ENCODE data around the gene S100Z. TPM values are rescaled to one million over a fixed set of nuclear protein-coding genes. Genes with fewer than 3 reads are reported as not detected.
"Not testable (repeated sequence)": the region's sequence is repeated elsewhere in the genome, so short reads cannot be mapped to it uniquely, and the experiment has no call there.

S100Z gene
- total RNA-seq, 1 donor from 2014 or later = not detected

GRCh38 chr5:76943006-76943405 is 93.2 kb downstream of the S100Z start:
- no peak overlapping the region for H3K4me3 Mint-ChIP-seq
- no peaks in the 10 kb centered on the region for H3K4me1 Mint-ChIP-seq
- H3K4me1 ChIP-seq = no peaks in the 10 kb centered on the region
- no peak overlapping the region for H3K4me2 ChIP-seq
- no peaks in the 10 kb centered on the region for H3K27me3 ChIP-seq
- H3K79me2 ChIP-seq (ENCODE audit: low read depth) = no peaks in the 10 kb centered on the region
- H3K9me3 ChIP-seq (ENCODE audit: low read depth) = no peaks in the 10 kb centered on the region
- no peak overlapping the region for H3K27ac Mint-ChIP-seq
- H4K20me1 ChIP-seq (ENCODE audit: low read depth) = no peaks in the 10 kb centered on the region
- no peaks in the 10 kb centered on the region for H3F3A ChIP-seq (ENCODE audit: low read depth)
- H3K36me3 Mint-ChIP-seq = no peaks in the 10 kb centered on the region
- H3K9ac ChIP-seq = no peak overlapping the region
- no peaks in the 10 kb centered on the region for H3K36me3 ChIP-seq
- no peak for TF ChIP-seq CTCF (IDR thresholded peaks at IDR 0.05)
- no peak for TF ChIP-seq EZH2 (IDR thresholded peaks at IDR 0.05)
- TF ChIP-seq EZH2phosphoT487 (IDR thresholded peaks at IDR 0.05) = no peak
- no peak for DNase-seq (ENCODE audit: low spot score)
- H3K9me3 Mint-ChIP-seq = no peaks in the 10 kb centered on the region
- no peak overlapping the region for H3K27ac ChIP-seq
- H3K4me3 ChIP-seq = no peak overlapping the region
- no peak overlapping the region for H2AFZ ChIP-seq (replicated peaks)
- H3K27me3 Mint-ChIP-seq (ENCODE audit: insufficient read depth, low read depth) = peaks cover 9% of the 10 kb centered on the region

- Histone ChIP-seq H2AFZ (replicated peaks) (no peak overlapping the region), H3K4me1 (no peaks in the 10 kb centered on the region), H3K9me3 (ENCODE audit: low read depth) (no peaks in the 10 kb centered on the region), H3F3A (ENCODE audit: low read depth) (no peaks in the 10 kb centered on the region), H3K79me2 (ENCODE audit: low read depth) (no peaks in the 10 kb centered on the region), H3K36me3 (no peaks in the 10 kb centered on the region), H3K4me3 (no peak overlapping the region), H3K9ac (no peak overlapping the region), H3K27me3 (no peaks in the 10 kb centered on the region), H3K27ac (no peak overlapping the region), H3K4me2 (no peak overlapping the region), H4K20me1 (ENCODE audit: low read depth) (no peaks in the 10 kb centered on the region)
- Mint-ChIP-seq H3K4me3 (no peak overlapping the region), H3K27ac (no peak overlapping the region), H3K4me1 (no peaks in the 10 kb centered on the region), H3K9me3 (no peaks in the 10 kb centered on the region), H3K36me3 (no peaks in the 10 kb centered on the region), H3K27me3 (ENCODE audit: insufficient read depth, low read depth) (peaks cover 9% of the 10 kb centered on the region)
- no peak for TF ChIP-seq CTCF (IDR thresholded peaks at IDR 0.05)
- no peak for TF ChIP-seq EZH2phosphoT487 (IDR thresholded peaks at IDR 0.05)
- TF ChIP-seq EZH2 (IDR thresholded peaks at IDR 0.05) = no peak
- no peak for DNase-seq (ENCODE audit: low spot score)
Measured at GRCh38 chr5:76944638-76945037, 94.8 kb downstream of the S100Z start.

- H3K27ac Mint-ChIP-seq = not testable (repeated sequence)
Measured at GRCh38 chr5:76945238-76945637, 95.4 kb downstream of the S100Z start.

GRCh38 chr5:76946090-76946489 is 96.3 kb downstream of the S100Z start:
- H3K4me3 ChIP-seq = no peak overlapping the region
- DNase-seq (ENCODE audit: low spot score) = no peak
- Mint-ChIP-seq H3K36me3 (no peaks in the 10 kb centered on the region), H3K4me3 (no peak overlapping the region), H3K9me3 (no peaks in the 10 kb centered on the region), H3K27me3 (ENCODE audit: insufficient read depth, low read depth) (peaks cover 8% of the 10 kb centered on the region), H3K4me1 (no peaks in the 10 kb centered on the region), H3K27ac (no peak overlapping the region)
- H2AFZ ChIP-seq (replicated peaks) = no peak overlapping the region
- H3K4me2 ChIP-seq = no peak overlapping the region
- no peaks in the 10 kb centered on the region for H3F3A ChIP-seq (ENCODE audit: low read depth)
- no peak for TF ChIP-seq CTCF (IDR thresholded peaks at IDR 0.05)
- TF ChIP-seq EZH2 (IDR thresholded peaks at IDR 0.05) = no peak
- TF ChIP-seq EZH2phosphoT487 (IDR thresholded peaks at IDR 0.05) = no peak
- no peaks in the 10 kb centered on the region for H4K20me1 ChIP-seq (ENCODE audit: low read depth)
- H3K4me1 ChIP-seq = no peaks in the 10 kb centered on the region
- peaks cover 9% of the 10 kb centered on the region for H3K27me3 ChIP-seq
- H3K36me3 ChIP-seq = no peaks in the 10 kb centered on the region
- no peak overlapping the region for H3K27ac ChIP-seq
- no peaks in the 10 kb centered on the region for H3K79me2 ChIP-seq (ENCODE audit: low read depth)
- no peaks in the 10 kb centered on the region for H3K9me3 ChIP-seq (ENCODE audit: low read depth)
- H3K9ac ChIP-seq = no peak overlapping the region

More at GRCh38 chr5:76945238-76945637, 95.4 kb downstream of the S100Z start:
- not testable (repeated sequence) for H3K4me1 Mint-ChIP-seq; H3K4me2 ChIP-seq; H3K36me3 ChIP-seq; H3F3A ChIP-seq (ENCODE audit: low read depth); H3K27me3 ChIP-seq; DNase-seq (ENCODE audit: low spot score); H3K36me3 Mint-ChIP-seq; H3K79me2 ChIP-seq (ENCODE audit: low read depth); H3K9ac ChIP-seq; H3K27me3 Mint-ChIP-seq (ENCODE audit: insufficient read depth, low read depth); H3K27ac ChIP-seq; H3K4me3 Mint-ChIP-seq; H3K4me1 ChIP-seq; H2AFZ ChIP-seq (replicated peaks); H4K20me1 ChIP-seq (ENCODE audit: low read depth); H3K9me3 Mint-ChIP-seq; H3K4me3 ChIP-seq; H3K9me3 ChIP-seq (ENCODE audit: low read depth)
